Prostate gland (tissue), 2 donors: ENCODE results near the gene KIAA0753.

Source experiments
- CTCF ChIP-seq, 4 experiments: fragments of 200-600 bp in 2 of 4; fragments of 450-650 bp in 2 of 4; sonication (generic) in 2 of 4; IDR thresholded peaks; 1 replicate in 3 of 4; 2 replicates in 1 of 4; pipeline ENCODE4 v1.5.1; 2016 to 2019; ENCODE audit warnings: antibody characterized with exemption in 4 of 4, mild to moderate bottlenecking in 2 of 4, moderate library complexity in 2 of 4
- POLR2A ChIP-seq: fragments of 450-650 bp; IDR thresholded peaks from one replicate; pipeline ENCODE4 v1.6.1; 2016; ENCODE audit warnings: antibody characterized with exemption, mild to moderate bottlenecking

- TF ChIP-seq POLR2A, result no peak
- TF ChIP-seq CTCF (IDR thresholded peaks at IDR 0.05), result no peak
These were observed 82.2 kb downstream of the KIAA0753 start for GRCh38 chr17:6558276-6558675.
